SK-N-MC (cell line): Measurements from ENCODE around the gene DDX18.

Source experiments
- EZH2 ChIP-seq: fragments of 200-600 bp; sonication (generic); IDR thresholded peaks from one replicate; pipeline ENCODE4 v1.6.1; 2017; ENCODE audit warnings: antibody characterized with exemption
- POLR2AphosphoS5 ChIP-seq: IDR thresholded peaks from 2 replicates; pipeline ENCODE4 v1.6.1; 2012; ENCODE audit warnings: mild to moderate bottlenecking, low read depth, low read length, borderline replicate concordance

DNA sequence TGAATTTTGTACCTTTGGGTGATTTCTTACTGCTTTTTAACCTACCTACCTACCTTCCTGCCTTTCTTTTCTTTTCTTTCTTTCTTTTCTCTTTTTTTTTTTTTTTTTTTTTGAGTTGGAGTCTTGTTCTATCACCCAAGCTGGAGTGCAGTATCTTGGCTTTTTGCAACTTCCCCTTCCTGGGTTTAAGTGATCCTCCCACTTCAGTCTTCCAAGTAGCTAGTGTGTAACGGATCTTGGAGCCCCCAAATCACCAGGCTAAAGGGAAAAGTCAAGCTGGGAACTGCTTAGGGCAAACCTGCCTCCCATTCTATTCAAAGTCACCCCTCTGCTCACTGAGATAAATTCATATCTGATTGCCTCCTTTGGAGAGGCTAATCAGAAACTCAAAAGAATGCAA lies 61.3 kb downstream of the DDX18 start:
- TF ChIP-seq POLR2AphosphoS5 (no peak), EZH2 (no peak)
